Measurements from ENCODE around the gene CLSTN2.

CLSTN2 gene

GRCh38 chr3:140351466-140351865, 416.5 kb downstream of the CLSTN2 start:
- DNase-seq, result no peak

- DNase-seq, result no peak
Measured at GRCh38 chr3:140355481-140355880, 420.5 kb downstream of the CLSTN2 start.

- DNase-seq, result no peak
Measured at GRCh38 chr3:140358686-140359085, 423.7 kb downstream of the CLSTN2 start.

GRCh38 chr3:140359233-140359995, 424.4 kb downstream of the CLSTN2 start:
- DNase-seq, result no peak

GRCh38 chr3:140360332-140360731, 425.3 kb downstream of the CLSTN2 start:
- DNase-seq, result no peak

- no peak for DNase-seq
Measured at GRCh38 chr3:140363801-140364200, 428.8 kb downstream of the CLSTN2 start.

GRCh38 chr3:140365872-140366697, 431.1 kb downstream of the CLSTN2 start:
- no peak for DNase-seq

- no peak for DNase-seq
Measured at GRCh38 chr3:140368223-140368811, 433.3 kb downstream of the CLSTN2 start.

GRCh38 chr3:140370686-140371085, 435.7 kb downstream of the CLSTN2 start:
- no peak for DNase-seq

- no peak for DNase-seq
Measured at GRCh38 chr3:140373234-140373633, 438.2 kb downstream of the CLSTN2 start.

GRCh38 chr3:140375002-140375401, 440.0 kb downstream of the CLSTN2 start:
- no peak for DNase-seq

- DNase-seq, result no peak
Measured at GRCh38 chr3:140376136-140376889, 441.3 kb downstream of the CLSTN2 start.

- no peak for DNase-seq
Measured at GRCh38 chr3:140377644-140378043, 442.7 kb downstream of the CLSTN2 start.

GRCh38 chr3:140378571-140379340, 443.8 kb downstream of the CLSTN2 start:
- DNase-seq, result no peak

- no peak for DNase-seq
Measured at GRCh38 chr3:140384028-140384771, 449.2 kb downstream of the CLSTN2 start.

GRCh38 chr3:140384876-140385275, 449.9 kb downstream of the CLSTN2 start:
- DNase-seq, result no peak

- DNase-seq, result no peak
Measured at GRCh38 chr3:140386357-140387100, 451.5 kb downstream of the CLSTN2 start.

GRCh38 chr3:140387244-140387643, 452.3 kb downstream of the CLSTN2 start:
- DNase-seq, result no peak

GRCh38 chr3:140388202-140388922, 453.4 kb downstream of the CLSTN2 start:
- no peak for DNase-seq

- DNase-seq, result no peak
Measured at GRCh38 chr3:140391061-140391460, 456.1 kb downstream of the CLSTN2 start.
